T-helper 2 cell (primary cell): ENCODE results near the gene FGF10.

Experiments used
- DNase-seq, 5 experiments: peaks; one replicate each; pipeline versions ENCODE4 v3.0.0 to v3.0.0-alpha.2; 2012 to 2022

FGF10 gene

GRCh38 chr5:44356231-44356630, 33.0 kb downstream of the FGF10 start:
- no peak for DNase-seq

DNA sequence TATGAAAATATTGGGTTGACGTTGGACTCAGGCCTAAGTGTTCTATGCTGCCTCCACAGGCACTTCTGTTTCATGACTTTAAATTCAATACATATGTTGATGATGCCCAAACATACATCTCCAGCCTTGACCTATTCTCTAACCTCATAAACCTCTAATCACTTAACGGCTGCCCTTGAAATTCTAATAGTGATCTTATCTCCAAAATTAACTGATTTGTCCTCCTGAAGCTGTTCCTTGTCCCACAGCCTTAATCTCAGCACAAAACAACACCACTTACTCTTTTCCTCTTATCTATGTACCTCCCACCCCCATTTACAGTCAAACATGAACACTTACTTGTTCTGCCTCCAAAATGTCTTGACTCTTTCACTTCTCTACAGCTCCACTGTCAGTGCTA, 43.3 kb downstream of the FGF10 start:
- no peak for DNase-seq

DNA sequence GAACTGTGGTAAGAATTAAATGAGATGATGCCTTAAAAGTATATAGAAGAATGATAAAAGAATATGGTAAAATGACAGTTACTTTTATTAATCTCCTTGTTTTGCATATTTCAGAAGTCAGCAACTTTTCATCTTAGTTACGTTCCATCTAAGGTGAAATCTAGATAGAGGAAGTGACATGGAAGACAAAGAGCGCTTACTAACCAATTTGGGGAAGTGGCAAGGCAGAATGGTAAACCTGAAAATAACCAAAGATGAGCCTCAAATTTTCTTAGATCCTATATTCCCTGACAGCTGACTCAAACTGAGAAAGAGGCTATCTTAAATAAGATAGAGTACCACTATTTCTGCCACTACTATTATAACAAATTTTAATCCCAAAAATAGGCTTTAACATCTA, 52.5 kb downstream of the FGF10 start:
- no peak for DNase-seq

DNA sequence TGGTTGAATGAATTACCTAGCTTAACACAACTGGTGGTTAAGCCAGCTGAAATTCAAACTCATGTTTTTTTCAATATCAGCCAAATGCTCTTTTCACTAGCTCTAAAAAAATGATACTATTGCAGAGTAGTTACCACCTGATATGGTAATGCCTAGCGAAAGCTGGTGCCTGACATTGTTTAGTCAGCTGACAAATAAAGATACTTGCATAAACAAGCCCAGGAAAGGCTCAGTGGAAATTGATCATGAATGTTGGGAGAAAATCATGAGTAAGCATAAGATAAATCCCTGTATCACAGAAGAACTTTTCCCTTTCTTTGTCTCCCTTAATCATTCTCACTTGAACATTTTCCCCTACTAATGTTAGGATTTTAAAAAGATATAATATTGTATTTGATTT, 54.6 kb downstream of the FGF10 start:
- DNase-seq = no peak

DNA sequence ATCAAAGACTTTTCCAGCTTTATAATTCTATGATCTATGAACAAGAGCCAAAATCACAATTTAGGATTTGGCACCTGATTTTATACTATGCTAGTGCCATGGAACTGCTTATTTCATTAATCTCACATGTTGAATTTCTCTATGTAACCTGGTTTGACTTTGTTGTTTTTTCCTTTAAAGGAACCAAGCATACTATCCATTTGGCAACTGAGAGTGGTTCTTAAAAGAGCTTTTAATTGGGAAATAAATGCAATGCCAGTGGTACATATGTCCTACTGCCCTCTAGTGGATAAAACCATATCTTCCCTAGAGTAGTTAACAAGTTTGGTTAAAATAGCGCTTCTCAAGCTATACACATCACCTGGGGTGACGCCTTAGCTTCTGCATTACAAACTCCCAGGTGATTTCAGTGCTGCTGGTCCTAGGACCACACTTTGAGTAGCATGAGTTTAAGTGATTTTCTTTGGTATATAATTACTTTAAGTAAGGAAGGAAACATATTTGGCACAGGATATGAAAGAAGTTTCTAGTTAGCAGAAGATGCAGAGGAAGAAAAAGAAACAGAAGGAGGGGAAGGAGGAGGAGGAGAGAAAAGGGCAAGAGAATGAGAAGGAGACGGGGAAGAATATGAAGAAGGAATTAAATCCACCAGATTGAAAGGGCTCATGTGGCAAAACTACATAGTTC, 56.8 kb downstream of the FGF10 start:
- DNase-seq = peak in 1 of 5 experiments; percentile 15

DNA sequence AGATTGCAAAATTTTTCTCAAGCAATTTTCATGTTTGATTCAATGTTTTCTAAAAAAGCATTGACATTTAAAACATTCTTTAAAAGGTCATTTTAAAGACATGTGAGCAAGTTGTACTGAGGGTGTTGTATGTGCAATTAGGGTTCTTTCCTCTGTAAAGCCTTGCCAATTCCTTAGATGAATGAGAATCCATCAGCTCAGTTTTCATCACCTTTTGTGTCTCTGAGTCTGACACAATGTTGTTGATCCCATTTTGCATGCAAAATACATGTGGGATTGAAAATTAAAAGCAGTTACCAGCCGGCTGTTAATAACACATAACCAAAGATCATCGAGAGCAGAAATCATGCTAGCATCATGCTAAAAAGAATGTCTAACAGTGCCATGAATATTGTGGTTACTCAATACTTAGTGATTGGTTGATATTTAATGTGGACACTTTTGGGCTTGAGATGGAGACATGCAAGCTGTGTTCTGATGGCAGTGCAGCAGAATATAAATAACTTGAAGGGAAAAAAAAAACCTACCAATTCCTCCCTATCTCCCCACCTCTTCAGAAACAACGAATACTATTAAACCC, 57.7 kb downstream of the FGF10 start:
- no peak for DNase-seq

DNA sequence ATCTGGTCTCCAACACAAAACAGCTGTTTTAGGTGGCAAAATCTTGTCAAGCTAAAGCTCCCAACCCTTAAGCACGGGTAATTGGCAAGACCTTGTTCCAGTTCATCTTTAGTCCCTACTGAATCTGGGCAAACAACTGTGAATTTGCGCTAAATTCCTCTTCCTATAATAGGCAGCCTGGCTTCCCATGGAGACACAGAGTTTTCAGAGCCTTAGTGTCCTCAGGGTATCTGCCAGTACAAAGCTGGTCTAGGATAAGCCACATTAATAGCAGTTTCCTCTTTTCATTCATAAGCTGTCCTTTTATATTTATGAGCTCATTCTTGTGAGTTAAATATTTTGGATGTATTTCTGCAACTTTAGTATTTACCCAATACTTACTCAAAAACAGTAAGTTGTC, 59.5 kb downstream of the FGF10 start:
- no peak for DNase-seq

GRCh38 chr5:44321144-44321725, 68.0 kb downstream of the FGF10 start:
- no peak for DNase-seq

GRCh38 chr5:44320188-44320587, 69.0 kb downstream of the FGF10 start:
- peak in 1 of 5 experiments; percentile 1 for DNase-seq

GRCh38 chr5:44318883-44319282, 70.3 kb downstream of the FGF10 start:
- DNase-seq = no peak

GRCh38 chr5:44312374-44312773, 76.8 kb downstream of the FGF10 start:
- no peak for DNase-seq

DNA sequence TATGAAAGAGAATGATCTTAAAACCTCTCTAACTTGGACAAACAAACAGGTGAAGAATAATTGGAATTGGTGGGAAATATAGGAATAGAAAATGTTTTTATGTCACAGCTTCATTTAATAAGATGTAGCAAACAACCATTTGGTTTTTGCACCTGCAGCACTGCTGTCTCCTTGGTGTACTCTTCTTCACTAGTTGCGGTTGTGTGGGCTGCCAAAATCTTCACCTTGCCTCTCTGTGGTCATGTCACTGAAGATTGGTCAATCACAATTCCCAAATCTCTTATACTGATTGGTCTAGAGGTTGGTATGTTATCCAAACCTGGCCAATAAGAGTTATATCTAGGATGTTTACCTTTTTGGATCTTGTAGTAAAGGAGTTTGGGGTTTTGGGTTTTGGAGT, 88.7 kb downstream of the FGF10 start:
- DNase-seq = no peak

GRCh38 chr5:44299394-44299793, 89.8 kb downstream of the FGF10 start:
- no peak for DNase-seq

DNA sequence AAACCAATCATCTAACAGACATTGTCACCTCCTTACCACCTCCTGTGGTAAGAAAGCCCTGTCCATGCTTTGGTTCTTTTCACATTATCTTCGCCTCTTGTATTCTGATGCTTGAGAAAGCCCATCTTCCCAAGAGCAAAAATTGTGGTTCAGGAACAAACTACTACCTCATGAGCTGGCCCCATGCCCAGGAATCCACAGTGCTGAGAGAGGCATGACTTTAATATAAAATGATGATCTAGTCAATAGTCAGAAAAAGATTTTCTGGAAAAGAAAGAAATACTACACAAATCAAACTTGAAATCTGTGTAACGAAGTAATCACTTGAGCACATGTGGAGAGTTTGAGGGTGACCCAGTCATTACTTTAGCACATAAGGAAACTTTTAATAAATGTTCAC, 94.7 kb downstream of the FGF10 start:
- no peak for DNase-seq

GRCh38 chr5:44292736-44293135, 96.5 kb downstream of the FGF10 start:
- no peak for DNase-seq

DNA sequence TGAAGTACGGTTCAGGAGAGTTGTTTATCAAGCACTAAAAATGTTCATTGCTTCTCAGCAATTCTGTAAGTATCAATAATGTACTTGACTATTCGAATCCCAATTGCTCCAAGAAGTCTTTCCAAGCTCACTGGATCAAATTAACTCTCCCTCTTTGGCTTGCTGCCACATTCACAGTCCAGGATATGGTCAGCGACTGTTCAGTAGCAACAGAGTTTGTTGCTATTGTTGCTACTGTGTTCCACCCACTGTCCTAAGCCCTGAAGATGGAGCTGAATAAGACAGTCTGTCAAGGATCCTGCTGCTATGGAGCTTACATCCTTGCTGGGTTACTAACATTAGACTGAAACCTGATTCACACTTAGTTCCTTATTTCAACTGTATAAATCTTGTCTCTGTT, 110.8 kb downstream of the FGF10 start:
- no peak for DNase-seq

GRCh38 chr5:44275908-44276307, 113.3 kb downstream of the FGF10 start:
- no peak for DNase-seq

GRCh38 chr5:44275329-44275728, 113.9 kb downstream of the FGF10 start:
- DNase-seq = no peak

GRCh38 chr5:44267909-44268308, 121.3 kb downstream of the FGF10 start:
- no peak for DNase-seq

DNA sequence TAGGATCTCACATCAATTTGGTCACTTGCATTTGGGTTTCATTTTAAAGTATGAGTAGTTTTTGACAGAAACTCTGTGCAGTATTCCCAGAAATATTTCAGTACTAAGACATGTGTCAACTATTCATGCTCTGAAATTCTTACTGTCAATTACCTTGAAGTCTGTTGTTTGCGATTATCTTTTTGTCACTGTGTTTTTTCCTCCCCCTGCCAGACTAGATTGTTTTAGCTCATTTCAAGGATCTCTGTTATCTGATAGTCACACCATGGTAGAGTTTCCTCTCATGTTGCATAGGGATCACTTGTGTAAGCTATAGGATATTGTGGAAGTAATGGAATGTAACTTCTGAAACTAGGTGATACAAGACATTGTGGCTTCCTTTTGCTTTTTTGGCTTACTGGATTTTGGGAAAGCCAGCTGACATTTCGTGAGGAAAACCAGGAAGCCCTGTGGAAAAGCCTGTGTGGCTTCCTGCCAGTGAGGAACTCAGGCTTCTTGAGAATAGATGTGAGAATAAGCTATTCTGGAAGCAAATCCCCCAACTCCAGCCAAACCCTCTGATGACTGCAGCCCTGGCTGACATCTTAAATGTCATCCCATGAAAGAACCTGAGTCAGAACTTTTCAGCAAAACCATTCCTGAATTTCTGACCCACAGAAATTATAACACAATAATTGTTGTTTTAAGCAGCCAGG, 122.2 kb downstream of the FGF10 start:
- DNase-seq = no peak

- DNase-seq = no peak
These were observed 123.5 kb downstream of the FGF10 start for GRCh38 chr5:44265713-44266112.

- no peak for DNase-seq
These were observed 128.4 kb downstream of the FGF10 start for GRCh38 chr5:44260793-44261192.

GRCh38 chr5:44257653-44258365, 131.4 kb downstream of the FGF10 start:
- DNase-seq = no peak
